ENCODE results near the gene RAD23A.
"Not testable (repeated sequence)": the region's sequence is repeated elsewhere in the genome, so short reads cannot be mapped to it uniquely, and the experiment has no call there.

Gene RAD23A

DNA sequence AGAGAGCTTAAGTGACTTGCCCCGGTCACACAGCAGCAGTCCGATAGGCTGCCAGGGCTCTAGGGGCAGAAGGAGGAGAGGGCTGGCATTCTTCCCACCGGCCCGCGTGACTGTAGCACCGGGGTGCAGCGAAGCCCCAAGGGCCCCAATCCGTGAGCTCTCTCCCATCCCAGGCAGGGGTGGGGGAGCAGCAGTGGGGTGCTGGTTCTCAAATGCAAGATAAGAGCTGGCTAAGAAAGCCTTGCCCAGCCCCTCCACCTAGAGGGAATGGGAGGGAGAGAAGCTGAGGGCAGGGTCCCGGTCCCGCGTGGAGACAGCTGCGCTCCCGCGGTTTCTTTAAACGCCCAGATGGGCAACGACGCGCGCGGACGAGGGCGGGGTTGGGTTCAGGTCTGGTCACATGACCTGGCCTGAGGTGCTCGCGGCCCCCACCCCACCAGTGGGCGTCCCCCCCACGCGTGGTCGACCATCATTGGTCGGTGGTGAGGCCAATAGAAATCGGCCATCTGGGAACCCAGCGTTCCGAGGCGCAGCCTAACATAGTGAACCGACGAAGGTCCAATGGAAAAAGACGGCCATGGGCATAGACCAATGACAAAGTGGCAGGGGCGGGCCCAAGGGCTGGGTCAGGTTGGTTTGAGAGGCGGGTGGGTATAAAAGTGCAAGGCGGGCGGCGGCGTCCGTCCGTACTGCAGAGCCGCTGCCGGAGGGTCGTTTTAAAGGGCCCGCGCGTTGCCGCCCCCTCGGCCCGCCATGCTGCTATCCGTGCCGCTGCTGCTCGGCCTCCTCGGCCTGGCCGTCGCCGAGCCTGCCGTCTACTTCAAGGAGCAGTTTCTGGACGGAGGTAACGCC is 7.5 kb upstream of the RAD23A start, which contains the start of gene CALR:
Gene CALR (plus strand): TSS at position 683 of the 852 bp plus-strand sequence. CDS start 71 bp downstream, at position 754.
- DNase-seq (ENCODE audit: low read depth in 2 of 2), result peak; percentile 99

DNA sequence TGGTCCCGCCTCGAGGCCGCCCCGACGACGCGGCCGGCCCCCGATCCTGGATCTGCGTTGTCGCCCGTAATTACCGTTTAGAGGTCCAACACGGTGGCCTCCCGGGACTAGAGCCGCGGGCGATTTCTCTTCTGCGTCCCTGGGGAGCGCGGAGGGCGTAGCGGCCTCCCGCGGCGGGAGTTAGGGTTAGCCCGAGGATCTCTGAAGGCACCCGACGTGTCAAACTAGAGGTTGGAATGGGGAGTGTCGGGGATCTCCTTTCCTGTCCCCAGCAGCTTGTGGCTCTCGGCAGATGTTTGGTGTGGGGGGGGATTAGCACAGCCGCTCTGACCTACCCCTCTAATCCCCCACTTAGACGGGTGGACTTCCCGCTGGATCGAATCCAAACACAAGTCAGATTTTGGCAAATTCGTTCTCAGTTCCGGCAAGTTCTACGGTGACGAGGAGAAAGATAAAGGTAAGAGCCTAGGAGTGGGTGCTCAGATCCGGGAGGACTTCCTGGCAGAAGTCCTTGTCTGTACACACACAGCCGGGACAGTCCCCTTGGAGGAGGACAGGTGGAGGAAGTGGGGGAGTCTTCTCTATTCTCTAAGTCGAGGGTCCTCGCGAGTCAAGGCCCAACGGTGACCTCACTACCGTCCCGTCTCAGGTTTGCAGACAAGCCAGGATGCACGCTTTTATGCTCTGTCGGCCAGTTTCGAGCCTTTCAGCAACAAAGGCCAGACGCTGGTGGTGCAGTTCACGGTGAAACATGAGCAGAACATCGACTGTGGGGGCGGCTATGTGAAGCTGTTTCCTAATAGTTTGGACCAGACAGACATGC is 6.7 kb upstream of the RAD23A start:
- DNase-seq (ENCODE audit: low read depth in 2 of 2), result no peak

DNA sequence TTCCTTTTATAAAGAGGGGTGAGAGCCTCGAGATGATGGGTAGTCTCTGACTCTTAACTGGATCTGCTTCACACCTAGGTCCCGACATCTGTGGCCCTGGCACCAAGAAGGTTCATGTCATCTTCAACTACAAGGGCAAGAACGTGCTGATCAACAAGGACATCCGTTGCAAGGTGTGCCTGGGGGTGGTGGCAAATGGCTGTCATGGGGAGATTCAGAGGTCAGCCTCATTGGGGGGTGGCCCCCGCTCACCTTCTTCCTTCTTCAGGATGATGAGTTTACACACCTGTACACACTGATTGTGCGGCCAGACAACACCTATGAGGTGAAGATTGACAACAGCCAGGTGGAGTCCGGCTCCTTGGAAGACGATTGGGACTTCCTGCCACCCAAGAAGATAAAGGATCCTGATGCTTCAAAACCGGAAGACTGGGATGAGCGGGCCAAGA is 5.7 kb upstream of the RAD23A start:
- no peak for DNase-seq (ENCODE audit: low read depth in 2 of 2)

DNA sequence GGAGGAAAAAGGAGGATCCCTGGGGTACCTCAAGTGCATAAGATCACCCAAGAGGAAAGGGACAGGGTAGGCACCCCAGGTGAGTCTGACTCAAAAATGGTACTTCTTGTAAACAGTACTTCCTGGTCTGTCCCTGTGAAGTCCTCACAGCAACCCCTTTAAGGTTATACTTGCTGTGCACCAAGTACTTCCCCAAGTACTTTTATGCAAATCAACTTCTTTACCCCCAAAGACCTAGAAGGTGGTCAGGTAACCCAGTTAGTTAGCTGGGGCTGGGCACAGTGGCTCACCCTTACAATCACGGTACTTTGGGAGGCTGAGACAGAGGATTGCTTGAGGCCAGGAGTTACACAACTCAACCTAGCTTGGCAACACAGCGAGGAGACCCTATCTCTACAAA is 4.8 kb upstream of the RAD23A start:
- no peak for DNase-seq (ENCODE audit: low read depth in 2 of 2)

DNA sequence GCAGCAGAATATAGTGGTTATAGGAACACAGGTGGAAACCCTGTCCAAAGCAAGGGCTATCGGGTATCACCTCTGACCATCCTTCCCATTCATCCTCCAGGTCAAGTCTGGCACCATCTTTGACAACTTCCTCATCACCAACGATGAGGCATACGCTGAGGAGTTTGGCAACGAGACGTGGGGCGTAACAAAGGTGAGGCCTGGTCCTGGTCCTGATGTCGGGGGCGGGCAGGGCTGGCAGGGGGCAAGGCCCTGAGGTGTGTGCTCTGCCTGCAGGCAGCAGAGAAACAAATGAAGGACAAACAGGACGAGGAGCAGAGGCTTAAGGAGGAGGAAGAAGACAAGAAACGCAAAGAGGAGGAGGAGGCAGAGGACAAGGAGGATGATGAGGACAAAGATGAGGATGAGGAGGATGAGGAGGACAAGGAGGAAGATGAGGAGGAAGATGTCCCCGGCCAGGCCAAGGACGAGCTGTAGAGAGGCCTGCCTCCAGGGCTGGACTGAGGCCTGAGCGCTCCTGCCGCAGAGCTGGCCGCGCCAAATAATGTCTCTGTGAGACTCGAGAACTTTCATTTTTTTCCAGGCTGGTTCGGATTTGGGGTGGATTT is 2.1 kb upstream of the RAD23A start:
- no peak for DNase-seq (ENCODE audit: low read depth in 2 of 2)

DNA sequence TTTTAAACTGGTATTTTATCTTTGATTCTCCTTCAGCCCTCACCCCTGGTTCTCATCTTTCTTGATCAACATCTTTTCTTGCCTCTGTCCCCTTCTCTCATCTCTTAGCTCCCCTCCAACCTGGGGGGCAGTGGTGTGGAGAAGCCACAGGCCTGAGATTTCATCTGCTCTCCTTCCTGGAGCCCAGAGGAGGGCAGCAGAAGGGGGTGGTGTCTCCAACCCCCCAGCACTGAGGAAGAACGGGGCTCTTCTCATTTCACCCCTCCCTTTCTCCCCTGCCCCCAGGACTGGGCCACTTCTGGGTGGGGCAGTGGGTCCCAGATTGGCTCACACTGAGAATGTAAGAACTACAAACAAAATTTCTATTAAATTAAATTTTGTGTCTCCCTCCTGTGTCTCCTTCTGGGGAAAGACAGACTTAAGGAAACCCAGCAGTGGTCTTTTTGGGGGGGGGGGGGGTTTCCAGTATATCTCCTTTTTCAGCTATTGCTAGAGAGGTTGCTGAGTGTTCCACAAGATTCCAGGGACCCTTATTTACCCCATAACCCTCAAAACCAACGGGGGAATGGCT is 1.5 kb upstream of the RAD23A start:
- no peak for DNase-seq (ENCODE audit: low read depth in 2 of 2)

DNA sequence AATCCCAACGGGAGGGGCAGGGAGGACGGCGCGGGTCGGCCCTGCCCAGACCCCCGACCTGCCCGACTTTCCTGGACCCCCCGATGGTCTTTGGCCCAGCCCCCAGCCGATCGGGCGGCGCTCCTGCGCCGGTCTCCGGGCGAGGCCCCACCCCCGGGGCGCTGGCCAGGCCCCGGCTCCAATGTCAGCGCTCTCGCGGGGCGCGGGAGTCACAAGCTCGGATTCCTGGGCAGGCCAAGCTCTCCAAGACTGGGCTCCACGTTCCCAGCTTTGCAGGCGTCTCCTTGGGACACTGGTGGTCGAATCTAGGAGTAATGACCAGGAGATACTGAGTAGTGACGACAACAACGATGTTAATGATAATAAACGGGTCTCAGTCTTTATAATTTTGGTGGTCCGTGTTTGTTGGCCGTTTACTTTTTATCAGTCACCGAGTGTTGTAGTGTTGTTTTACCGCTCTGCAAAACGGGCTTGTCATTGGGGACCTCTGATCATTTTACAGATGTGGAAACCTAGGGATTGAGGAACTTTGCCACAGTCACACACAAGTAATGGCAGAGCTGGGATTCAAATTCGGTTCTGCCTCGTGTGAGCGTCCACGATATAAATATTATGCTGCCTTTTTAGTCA is 545 bp downstream of the RAD23A start:
- DNase-seq (ENCODE audit: low read depth in 2 of 2), result peak; percentile 31 to 36

DNA sequence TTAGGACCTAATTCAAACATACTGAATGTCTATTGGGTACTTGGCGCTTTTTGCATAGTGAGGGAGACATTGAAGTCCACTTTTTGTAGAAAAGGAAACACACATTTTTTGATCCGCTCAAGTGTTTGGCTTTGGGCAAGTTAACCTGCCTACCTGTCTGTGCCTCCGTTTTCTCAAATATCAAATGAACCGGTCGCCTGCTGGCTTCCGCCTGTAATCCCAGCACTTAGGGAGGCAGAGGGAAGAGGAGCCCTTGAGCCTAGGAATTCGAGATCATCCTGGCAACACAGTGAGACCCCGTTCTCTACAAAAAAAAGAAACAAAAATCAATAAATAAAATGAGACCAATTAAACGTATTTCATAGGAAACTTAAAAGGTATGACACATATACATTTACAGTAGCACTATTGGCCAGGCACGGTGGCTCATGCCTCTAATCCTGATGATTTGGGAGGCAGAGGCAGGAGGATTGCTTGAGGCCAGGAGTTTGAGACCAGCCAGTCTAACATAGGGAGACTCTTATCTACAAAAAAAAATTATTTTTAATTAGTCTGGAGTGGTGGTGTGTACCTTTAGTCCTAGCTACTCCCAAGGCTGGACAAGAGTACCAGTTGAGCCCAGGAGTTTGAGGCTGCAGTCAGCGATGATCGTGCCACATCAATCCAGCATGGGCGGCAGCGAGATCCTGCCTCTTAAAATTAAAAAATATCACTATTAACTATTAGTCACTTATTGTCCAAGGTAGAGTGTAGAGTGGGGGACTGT is 1.3 kb downstream of the RAD23A start:
- no peak for DNase-seq (ENCODE audit: low read depth in 2 of 2)

DNA sequence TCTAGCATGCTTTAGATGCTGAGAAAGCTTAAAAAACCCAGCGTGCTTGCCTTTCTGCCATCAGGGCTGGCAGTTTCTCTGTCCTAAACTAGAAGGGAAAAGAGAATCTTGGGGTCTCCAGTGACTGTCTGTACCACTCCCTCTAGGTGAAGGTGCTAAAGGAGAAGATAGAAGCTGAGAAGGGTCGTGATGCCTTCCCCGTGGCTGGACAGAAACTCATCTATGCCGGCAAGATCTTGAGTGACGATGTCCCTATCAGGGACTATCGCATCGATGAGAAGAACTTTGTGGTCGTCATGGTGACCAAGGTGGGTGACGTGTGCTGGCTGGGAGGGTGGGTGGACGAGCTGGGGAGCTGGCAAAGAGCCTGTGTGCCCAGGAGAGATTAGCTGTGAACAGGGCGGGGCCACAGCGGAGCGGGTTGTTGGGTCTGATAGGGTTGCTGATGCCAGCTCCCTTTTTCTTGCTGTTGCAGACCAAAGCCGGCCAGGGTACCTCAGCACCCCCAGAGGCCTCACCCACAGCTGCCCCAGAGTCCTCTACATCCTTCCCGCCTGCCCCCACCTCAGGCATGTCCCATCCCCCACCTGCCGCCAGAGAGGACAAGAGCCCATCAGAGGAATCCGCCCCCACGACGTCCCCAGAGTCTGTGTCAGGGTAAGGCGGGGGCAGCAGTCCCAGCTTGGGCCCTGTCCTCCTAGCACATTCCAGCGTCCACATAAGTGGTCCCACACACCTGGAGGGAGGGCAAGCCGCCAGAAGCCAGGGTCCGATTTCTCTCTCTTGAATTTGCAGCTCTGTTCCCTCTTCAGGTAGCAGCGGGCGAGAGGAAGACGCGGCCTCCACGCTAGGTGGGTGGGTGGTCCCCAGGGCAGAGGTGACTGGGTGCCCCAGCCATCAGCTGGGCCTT is 2.3 kb downstream of the RAD23A start:
- DNase-seq (ENCODE audit: low read depth in 2 of 2), result no peak

DNA sequence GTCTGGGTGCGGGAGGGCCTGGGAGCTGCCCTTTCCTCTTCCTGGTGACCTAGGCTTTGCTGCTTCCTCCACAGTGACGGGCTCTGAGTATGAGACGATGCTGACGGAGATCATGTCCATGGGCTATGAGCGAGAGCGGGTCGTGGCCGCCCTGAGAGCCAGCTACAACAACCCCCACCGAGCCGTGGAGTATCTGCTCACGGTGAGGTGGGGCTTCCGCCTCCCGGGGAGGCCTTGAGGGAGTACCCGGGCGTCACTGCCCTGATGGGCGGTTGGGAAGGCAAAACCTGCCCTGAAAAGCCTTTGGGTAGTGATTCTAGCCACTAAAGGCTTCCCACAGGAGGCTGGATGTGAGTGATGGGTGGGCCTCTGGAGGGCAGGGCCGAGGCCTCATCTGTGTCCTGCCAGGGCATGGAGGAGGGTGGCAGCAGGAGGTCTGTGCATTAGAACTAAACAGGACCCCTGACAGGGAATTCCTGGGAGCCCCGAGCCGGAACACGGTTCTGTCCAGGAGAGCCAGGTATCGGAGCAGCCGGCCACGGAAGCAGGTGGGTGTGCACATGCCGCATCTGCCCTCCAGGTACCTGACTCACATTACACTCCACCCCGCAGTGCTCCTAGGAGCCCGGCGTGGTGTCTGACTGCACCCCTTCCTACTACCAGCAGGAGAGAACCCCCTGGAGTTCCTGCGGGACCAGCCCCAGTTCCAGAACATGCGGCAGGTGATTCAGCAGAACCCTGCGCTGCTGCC is 3.1 kb downstream of the RAD23A start:
- DNase-seq (ENCODE audit: low read depth in 2 of 2), result no peak

DNA sequence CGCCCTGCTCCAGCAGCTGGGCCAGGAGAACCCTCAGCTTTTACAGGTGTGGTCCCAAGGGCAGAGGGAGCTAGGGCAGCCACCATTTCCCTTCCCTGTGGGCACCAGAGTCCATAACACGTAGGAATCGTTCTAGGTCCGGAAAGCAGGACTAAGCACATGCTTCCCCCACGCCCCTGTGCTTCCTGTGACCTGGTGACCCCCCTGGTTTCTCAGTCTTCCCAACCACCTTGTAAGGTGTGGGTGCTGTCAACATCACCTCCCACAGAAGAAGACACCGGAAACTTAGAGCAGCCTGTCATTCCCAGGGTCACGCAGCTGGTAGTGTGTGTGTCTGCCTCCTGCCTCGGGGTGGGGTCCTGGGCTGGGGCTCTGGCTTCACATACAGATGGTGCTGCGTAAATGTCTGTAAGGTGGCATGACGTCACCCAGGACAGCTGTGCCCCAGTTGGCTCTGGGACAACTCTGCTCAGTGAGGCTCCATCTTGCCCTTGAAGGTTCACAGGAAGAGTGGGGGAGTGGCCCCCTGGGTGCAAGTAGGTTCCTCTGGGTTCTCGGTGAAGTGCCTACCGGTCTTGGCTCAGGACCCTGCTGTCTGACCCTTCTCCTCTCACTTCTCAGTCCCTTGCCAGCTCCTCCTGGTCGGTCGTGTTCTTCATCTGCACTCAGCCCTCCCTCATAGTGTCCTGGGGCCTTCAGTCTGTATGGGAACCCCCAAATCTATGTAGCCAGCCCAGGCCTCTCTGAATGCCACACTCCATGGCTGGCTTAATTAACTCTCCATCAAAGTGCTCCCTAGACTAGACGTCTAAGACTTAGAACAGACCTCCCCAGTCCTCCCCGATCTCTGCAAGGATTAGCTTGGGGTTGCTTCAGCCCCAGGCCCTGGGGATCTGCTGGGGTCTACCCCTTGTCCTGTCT is 4.0 kb downstream of the RAD23A start:
- DNase-seq (ENCODE audit: low read depth in 2 of 2), result no peak

DNA sequence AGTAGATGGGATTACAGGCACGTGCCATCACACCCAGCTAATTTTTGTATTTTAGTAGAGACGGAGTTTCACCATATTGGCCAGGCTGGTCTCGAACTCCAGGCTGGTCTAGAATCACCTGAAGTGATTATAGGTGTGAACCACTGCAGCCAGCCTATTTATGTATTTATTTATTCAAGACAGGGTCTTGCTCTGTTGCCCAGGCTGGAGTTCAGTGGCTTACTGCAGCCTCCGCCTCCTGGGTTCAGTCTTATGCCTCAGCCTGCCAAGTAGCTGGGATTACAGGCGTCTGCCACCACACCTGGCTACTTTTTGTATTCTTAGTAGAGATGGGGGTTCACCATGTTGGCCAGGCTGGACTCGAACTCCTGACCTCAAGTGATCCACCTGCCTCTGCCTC is 6.4 kb downstream of the RAD23A start:
- DNase-seq (ENCODE audit: low read depth in 2 of 2), result not testable (repeated sequence)

DNA sequence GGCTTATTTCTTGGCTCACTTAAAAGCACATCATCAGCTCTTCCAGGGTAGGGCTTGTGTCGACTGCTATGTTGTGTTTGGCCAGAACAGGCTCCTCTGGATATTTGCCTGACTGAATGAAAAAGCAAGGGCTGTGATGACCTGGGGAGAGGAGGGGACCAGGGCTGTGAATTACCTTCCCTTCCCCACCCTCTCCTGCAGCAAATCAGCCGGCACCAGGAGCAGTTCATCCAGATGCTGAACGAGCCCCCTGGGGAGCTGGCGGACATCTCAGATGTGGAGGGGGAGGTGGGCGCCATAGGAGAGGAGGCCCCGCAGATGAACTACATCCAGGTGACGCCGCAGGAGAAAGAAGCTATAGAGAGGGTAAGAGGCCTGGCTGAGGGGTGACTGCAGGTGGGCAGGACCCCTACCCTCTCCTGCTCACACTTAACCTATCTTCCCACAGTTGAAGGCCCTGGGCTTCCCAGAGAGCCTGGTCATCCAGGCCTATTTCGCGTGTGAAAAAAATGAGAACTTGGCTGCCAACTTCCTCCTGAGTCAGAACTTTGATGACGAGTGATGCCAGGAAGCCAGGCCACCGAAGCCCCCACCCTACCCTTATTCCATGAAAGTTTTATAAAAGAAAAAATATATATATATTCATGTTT is 7.0 kb downstream of the RAD23A start:
- no peak for DNase-seq (ENCODE audit: low read depth in 2 of 2)

DNA sequence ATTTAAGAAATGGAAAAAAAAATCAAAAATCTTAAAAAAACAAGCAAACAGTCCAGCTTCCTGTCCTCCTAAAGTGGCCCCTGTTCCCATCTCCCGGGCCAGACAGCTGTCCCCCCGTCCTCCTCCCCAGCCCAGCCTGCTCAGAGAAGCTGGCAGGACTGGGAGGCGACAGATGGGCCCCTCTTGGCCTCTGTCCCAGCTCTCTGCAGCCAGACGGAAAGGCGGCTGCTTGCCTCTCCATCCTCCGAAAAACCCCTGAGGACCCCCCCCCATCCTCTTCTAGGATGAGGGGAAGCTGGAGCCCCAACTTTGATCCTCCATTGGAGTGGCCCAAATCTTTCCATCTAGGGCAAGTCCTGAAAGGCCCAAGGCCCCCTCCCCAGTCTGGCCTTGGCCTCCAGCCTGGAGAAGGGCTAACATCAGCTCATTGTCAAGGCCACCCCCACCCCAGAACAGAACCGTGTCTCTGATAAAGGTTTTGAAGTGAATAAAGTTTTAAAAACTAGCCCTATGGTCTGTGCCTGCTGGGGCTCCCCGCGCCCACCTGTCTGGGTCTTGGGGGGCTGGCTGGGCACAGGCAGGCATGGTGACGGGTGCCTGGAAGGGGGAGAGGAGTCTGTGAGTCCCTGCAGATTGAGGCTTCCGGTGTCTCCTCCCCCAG is 7.6 kb downstream of the RAD23A start:
- no peak for DNase-seq (ENCODE audit: low read depth in 2 of 2)

DNA sequence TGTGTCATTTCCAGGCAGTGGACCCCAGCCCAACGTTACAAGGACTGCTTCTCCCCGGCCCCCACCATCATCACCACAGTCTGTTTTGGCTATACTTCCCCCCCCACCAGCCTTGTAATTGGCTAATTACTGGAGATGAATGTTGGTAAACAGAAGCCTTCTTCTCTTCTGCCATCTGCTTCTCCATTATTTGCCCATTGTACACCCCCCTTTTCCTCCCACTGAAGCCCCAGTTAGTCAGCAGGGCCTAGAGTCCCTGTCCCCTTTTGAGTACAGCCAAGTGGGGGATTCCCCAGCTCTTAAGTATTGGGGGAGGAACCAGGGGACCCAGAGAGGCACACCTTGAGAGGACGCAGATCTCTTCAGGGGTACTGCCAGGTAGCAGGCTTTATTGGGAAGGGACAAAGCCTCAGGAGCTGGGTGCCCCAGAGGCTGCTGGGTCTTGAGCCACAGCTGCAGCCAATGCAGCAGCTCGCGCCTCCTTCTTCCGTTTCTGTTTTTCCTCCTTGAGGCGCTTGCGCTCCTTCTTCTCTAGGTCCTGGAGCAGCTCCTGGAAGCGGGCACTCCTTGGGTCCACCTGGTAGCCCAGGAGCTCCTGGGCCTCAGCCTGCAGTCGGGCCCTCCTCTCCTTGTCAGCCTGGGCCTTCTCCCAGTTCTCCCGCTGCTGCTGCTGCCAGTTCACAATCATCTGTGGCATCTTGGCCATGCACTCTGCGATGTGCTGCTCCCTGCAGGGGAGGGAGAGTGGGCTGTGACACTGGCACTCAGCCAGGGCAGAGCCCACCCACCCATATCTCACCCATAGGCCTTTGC is 8.3 kb downstream of the RAD23A start:
- no peak for DNase-seq (ENCODE audit: low read depth in 2 of 2)

DNA sequence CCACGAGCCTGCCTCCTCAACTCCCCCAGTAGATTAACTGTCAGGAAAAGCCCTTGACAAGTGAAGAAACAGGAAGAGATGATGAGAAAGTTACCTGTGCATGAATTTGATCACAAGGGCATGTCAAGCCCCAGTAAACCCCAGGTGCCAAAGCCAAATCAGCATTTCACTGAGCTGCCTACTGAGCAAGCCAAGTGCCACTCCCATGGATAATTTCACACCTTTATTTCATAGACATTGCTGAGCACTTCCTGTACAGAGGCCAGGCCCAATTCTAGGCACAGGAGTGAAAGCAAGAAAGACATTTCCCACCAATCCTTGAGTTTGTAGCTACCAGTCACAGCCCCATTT is 8.9 kb downstream of the RAD23A start:
- DNase-seq (ENCODE audit: low read depth in 2 of 2), result no peak

Data from activated CD4-positive, alpha-beta T cell treated with anti-CD3 and anti-CD28 coated beads for 24 hours (primary cell).